Measurements from ENCODE around the gene SLC22A2.

The SLC22A2 gene

DNA sequence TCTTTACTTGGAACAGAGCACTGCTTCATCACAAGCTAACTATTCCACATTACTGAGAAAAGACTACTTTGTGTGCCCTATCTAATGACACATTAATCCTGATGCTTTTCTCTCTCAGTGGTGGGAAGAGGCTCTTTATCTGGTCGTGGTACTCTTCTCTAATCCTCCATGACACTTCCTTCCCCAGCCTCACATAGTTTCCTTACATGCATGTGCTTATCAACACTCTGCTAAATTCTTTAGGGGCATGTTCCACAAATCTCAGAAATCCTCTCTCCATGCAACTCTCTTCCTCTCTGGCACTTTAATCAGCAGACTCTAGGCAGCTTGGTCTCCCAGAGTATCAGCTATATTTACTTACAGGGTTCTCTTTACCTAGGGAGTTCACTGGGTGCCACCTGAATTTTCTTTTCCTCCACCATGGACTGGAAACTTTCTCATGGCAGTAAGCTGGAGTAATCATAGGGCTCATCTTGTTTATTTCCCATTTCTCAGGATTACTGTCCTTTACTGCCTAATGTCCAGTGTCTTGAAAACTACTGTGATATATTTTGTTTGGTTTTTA is 27.0 kb upstream of the SLC22A2 start:
- TF ChIP-seq, protein P1, sequence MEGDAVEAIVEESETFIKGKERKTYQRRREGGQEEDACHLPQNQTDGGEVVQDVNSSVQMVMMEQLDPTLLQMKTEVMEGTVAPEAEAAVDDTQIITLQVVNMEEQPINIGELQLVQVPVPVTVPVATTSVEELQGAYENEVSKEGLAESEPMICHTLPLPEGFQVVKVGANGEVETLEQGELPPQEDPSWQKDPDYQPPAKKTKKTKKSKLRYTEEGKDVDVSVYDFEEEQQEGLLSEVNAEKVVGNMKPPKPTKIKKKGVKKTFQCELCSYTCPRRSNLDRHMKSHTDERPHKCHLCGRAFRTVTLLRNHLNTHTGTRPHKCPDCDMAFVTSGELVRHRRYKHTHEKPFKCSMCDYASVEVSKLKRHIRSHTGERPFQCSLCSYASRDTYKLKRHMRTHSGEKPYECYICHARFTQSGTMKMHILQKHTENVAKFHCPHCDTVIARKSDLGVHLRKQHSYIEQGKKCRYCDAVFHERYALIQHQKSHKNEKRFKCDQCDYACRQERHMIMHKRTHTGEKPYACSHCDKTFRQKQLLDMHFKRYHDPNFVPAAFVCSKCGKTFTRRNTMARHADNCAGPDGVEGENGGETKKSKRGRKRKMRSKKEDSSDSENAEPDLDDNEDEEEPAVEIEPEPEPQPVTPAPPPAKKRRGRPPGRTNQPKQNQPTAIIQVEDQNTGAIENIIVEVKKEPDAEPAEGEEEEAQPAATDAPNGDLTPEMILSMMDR (IDR thresholded peaks at IDR 0.05; ENCODE audit: insufficient read depth, low read length, poor library complexity, severe bottlenecking) = no peak
- Histone ChIP-seq H3K27me3 (replicated peaks; ENCODE audit: control insufficient read depth, insufficient read depth, low read length) (no peaks in the 10 kb centered on the region), H3K36me3 (ENCODE audit: control insufficient read depth, insufficient read depth, low read length) (no peaks in the 10 kb centered on the region), H3K4me3 (replicated peaks; ENCODE audit: low read depth, low read length) (no peak overlapping the region)
- DNase-seq (ENCODE audit: extremely low read depth, insufficient read length) = no peak

DNA sequence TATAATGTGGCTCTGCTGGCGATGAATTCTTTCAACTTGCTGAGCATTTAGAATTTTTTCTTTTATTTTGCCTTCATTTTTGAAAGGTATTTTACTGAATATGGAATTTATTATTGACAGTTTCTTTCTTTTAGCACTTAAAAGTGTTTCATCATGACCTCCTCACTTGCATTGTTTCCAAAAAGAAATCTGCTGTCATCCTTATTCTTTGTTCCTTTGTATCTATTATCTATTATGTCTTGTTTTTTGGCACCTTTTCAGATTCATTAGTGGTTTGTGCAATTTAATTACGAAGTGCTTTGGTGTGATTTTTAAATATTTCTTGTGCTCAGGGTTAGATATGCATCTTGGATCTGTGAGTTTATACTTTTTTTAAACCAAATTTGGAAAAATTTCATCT is 26.0 kb upstream of the SLC22A2 start:
- no peaks in the 10 kb centered on the region for H3K36me3 ChIP-seq (ENCODE audit: control insufficient read depth, insufficient read depth, low read length)
- no peak for DNase-seq (ENCODE audit: extremely low read depth, insufficient read length)
- TF ChIP-seq, protein P1 (IDR thresholded peaks at IDR 0.05; ENCODE audit: insufficient read depth, low read length, poor library complexity, severe bottlenecking) = no peak
- no peak overlapping the region for H3K4me3 ChIP-seq (replicated peaks; ENCODE audit: low read depth, low read length)
- H3K27me3 ChIP-seq (replicated peaks; ENCODE audit: control insufficient read depth, insufficient read depth, low read length) = no peaks in the 10 kb centered on the region

DNA sequence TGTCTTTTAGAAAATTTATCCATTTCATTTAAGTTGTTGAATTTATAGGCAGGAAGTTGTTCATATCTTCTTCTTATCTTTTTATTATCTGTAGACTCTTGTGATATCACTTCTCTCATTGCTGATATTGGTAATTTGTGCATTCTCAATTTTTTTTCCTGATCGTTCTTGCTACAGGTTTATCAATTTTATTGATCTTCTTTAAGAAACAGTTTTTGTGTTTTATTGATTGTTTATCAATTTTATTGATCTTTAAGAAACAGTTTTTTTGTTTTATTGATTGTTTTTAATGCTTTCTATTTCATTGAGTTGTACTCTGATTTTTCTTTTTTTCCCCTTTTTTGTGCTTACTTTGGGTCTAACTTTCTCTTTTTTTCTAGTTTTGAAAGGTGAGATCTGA is 23.8 kb upstream of the SLC22A2 start:
- DNase-seq (ENCODE audit: extremely low read depth, insufficient read length) = no peak
- H3K4me3 ChIP-seq (replicated peaks; ENCODE audit: low read depth, low read length) = no peak overlapping the region
- H3K36me3 ChIP-seq (ENCODE audit: control insufficient read depth, insufficient read depth, low read length) = no peaks in the 10 kb centered on the region
- H3K27me3 ChIP-seq (replicated peaks; ENCODE audit: control insufficient read depth, insufficient read depth, low read length) = no peaks in the 10 kb centered on the region
- TF ChIP-seq, protein P1 (IDR thresholded peaks at IDR 0.05; ENCODE audit: insufficient read depth, low read length, poor library complexity, severe bottlenecking) = no peak

DNA sequence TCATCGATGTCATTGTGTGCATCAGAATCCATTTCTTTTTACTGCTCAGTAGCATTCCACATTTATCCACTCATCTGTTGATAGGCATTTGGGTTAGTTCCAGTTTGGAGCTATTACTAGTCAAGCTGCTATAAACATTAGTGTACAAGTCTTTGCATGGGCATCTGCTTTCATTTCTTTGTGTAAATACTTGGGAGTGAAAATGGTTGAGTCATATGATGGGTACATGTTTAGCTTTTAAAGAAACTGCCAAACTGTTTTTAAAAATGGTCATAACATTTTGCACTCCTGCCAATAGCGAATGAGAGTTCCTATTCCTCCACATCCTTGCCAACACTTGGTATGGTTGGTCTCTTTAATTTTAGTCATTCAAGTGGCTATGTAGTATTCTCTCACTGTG is 21.2 kb upstream of the SLC22A2 start:
- Histone ChIP-seq H3K36me3 (ENCODE audit: control insufficient read depth, insufficient read depth, low read length) (no peaks in the 10 kb centered on the region), H3K27me3 (replicated peaks; ENCODE audit: control insufficient read depth, insufficient read depth, low read length) (no peaks in the 10 kb centered on the region), H3K4me3 (replicated peaks; ENCODE audit: low read depth, low read length) (no peak overlapping the region)
- TF ChIP-seq, protein P1 (IDR thresholded peaks at IDR 0.05; ENCODE audit: insufficient read depth, low read length, poor library complexity, severe bottlenecking) = no peak
- DNase-seq (ENCODE audit: extremely low read depth, insufficient read length) = no peak

DNA sequence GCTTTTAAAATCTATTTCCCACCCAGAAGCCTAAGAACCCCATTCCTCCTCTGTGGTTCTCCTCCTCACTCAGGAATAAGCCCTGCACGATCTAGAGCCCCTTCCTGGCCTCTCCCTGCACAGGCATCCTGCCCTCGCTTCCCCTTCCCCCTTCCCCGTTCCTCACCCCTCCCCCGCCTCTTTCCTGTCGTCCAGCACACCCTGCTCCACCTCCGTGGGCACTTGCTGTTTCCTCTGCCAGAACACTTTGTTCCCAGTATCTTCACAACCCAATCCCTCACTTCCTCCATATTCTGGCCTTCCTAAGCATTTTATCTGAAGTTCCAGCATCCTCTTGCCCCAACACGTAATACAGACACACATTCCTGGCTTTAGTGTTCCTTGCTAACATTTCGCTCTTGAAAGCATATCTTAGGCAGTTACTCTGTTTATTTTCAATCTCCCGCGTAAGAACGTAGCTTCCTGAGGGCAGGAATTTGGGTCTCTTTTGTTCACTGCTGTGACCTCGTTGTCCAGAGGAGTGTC is 20.2 kb upstream of the SLC22A2 start:
- H3K27me3 ChIP-seq (replicated peaks; ENCODE audit: control insufficient read depth, insufficient read depth, low read length) = no peaks in the 10 kb centered on the region
- H3K4me3 ChIP-seq (replicated peaks; ENCODE audit: low read depth, low read length) = no peak overlapping the region
- H3K36me3 ChIP-seq (ENCODE audit: control insufficient read depth, insufficient read depth, low read length) = no peaks in the 10 kb centered on the region
- TF ChIP-seq, protein P1 (IDR thresholded peaks at IDR 0.05; ENCODE audit: insufficient read depth, low read length, poor library complexity, severe bottlenecking) = no peak
- no peak for DNase-seq (ENCODE audit: extremely low read depth, insufficient read length)

DNA sequence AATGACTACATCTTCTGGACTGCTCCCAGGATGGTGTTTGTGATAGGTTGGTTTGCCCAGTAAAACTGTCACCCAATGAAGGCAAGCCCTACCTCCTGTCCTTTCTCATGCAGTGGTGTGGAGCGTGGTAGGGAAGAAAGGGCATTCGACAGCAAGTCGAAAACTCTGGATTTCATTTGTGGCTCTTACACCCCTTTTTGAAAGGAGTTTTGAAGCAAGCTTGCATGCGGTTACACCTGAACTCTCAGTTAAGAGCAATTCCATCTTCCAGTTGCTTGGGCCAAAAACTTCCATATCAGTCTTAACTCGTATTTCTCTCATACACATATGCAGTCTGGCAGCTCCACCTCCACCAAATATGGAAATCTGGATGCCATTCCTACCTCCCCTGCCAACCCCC is 19.7 kb upstream of the SLC22A2 start:
- no peak for DNase-seq (ENCODE audit: extremely low read depth, insufficient read length)
- H3K4me3 ChIP-seq (replicated peaks; ENCODE audit: low read depth, low read length) = no peak overlapping the region
- TF ChIP-seq, protein P1 (IDR thresholded peaks at IDR 0.05; ENCODE audit: insufficient read depth, low read length, poor library complexity, severe bottlenecking) = no peak
- no peaks in the 10 kb centered on the region for H3K36me3 ChIP-seq (ENCODE audit: control insufficient read depth, insufficient read depth, low read length)
- H3K27me3 ChIP-seq (replicated peaks; ENCODE audit: control insufficient read depth, insufficient read depth, low read length) = no peaks in the 10 kb centered on the region

Measured in GM06990 (cell line).